Testis (tissue), 2 donors: ENCODE data around the gene ARFGAP3.

Experiments
- POLR2A ChIP-seq: fragments of 450-650 bp; IDR thresholded peaks from one replicate; pipeline ENCODE4 v1.6.1; 2017; ENCODE audit warnings: antibody characterized with exemption, mild to moderate bottlenecking, moderate library complexity
- TF ChIP-seq, protein P1 (sequence below), 3 experiments: fragments of 450-650 bp in 2 of 3; fragments of 200-600 bp in 1 of 3; sonication (generic) in 1 of 3; IDR thresholded peaks; one replicate each; pipeline ENCODE4 v1.5.1; 2016 to 2019; ENCODE audit warnings: antibody characterized with exemption in 3 of 3, mild to moderate bottlenecking in 2 of 3, moderate library complexity in 1 of 3

DNA sequence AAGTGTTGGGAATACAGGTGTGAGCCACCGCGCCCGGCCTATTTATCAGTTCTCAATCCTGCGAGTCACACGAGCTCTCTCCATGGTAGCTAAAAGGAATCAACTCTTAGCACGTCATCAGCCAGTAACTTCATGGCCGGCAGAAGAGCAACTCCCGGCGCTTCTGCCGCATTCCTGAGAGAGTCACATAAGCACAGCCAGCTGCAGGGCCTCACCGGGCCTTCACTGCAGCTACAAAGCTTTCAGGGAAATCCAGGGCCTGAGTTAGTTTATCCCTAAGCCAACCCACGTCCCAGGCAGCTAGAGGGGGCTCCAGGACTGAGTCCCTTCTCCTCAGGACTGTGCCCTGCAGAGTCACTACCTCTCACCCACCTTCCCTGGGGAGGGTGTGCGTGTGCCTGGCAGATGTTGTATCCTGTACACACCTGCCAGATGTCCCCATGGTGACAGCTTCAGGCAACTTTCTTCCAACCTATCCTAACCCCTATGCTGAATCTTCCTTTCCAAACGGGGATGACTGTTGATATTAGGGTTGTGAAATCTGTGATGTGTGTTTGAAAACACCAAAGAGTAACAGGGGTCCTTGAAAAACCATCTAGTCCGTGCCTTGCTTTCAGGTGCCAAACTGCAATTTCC, 45.9 kb upstream of the ARFGAP3 start:
- TF ChIP-seq, protein P1, sequence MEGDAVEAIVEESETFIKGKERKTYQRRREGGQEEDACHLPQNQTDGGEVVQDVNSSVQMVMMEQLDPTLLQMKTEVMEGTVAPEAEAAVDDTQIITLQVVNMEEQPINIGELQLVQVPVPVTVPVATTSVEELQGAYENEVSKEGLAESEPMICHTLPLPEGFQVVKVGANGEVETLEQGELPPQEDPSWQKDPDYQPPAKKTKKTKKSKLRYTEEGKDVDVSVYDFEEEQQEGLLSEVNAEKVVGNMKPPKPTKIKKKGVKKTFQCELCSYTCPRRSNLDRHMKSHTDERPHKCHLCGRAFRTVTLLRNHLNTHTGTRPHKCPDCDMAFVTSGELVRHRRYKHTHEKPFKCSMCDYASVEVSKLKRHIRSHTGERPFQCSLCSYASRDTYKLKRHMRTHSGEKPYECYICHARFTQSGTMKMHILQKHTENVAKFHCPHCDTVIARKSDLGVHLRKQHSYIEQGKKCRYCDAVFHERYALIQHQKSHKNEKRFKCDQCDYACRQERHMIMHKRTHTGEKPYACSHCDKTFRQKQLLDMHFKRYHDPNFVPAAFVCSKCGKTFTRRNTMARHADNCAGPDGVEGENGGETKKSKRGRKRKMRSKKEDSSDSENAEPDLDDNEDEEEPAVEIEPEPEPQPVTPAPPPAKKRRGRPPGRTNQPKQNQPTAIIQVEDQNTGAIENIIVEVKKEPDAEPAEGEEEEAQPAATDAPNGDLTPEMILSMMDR (IDR thresholded peaks at IDR 0.05): no peak
- no peak for TF ChIP-seq POLR2A
